Lower lobe of right lung (tissue), 2 donors: ENCODE measurements around the gene TLX2. TPM values are rescaled to one million over a fixed set of nuclear protein-coding genes. Genes with fewer than 3 reads are reported as not detected.
A peak's percentile ranks its signal among the peaks of the same experiment; 100 is the strongest.

Source experiments
- ATAC-seq, 2 donors: fragments of 200-7000 bp; cut with Tn5 transposase; one replicate each; pipeline ENCODE4 v1.9.1; 2020 to 2022; ENCODE audit warnings: mild to moderate bottlenecking in 2 of 2, moderate library complexity in 2 of 2
- DNase-seq: peaks from one replicate; pipeline ENCODE4 v3.0.0-alpha.2; 2020
- H3K27ac ChIP-seq: fragments of 200-600 bp; one replicate; pipeline ENCODE4 v1.8.0; 2022
- H3K27me3 ChIP-seq: fragments of 200-600 bp; one replicate; pipeline ENCODE4 v1.8.0; 2022; ENCODE audit warnings: low read depth
- H3K36me3 ChIP-seq: fragments of 200-600 bp; one replicate; pipeline ENCODE4 v1.8.0; 2022; ENCODE audit warnings: mild to moderate bottlenecking
- H3K4me1 ChIP-seq: fragments of 200-600 bp; one replicate; pipeline ENCODE4 v1.8.0; 2022
- H3K4me3 ChIP-seq: fragments of 200-600 bp; one replicate; pipeline ENCODE4 v1.8.0; 2022; ENCODE audit warnings: mild to moderate bottlenecking
- H3K9me3 ChIP-seq: fragments of 200-600 bp; one replicate; pipeline ENCODE4 v1.8.0; 2022
- intact Hi-C: fragments of 100-400 bp; cut with DNase I; formaldehyde crosslinking; loops from one replicate; pipeline ENCODE4 v1.11.0; 2022
- total RNA-seq: library from RNA; stranded (reverse); fragmentation: NEBNext Ultra II Directional; extraction: Animal tissue kit (Norgen Biotek cat#: 25700); gene quantifications from one replicate; pipeline ENCODE4 v1.2.1, GENCODE V29; 2021
- TF ChIP-seq, protein P1 (sequence below): fragments of 200-600 bp; IDR thresholded peaks from one replicate; pipeline ENCODE4 v1.8.0; 2022; ENCODE audit warnings: antibody characterized with exemption, mild to moderate bottlenecking
- donor health status: DM: no; HTN: yes; CAD: no; lungs with severe emphysema.

TLX2 gene
- total RNA-seq, 1 donor from 2014 or later = not detected

DNA sequence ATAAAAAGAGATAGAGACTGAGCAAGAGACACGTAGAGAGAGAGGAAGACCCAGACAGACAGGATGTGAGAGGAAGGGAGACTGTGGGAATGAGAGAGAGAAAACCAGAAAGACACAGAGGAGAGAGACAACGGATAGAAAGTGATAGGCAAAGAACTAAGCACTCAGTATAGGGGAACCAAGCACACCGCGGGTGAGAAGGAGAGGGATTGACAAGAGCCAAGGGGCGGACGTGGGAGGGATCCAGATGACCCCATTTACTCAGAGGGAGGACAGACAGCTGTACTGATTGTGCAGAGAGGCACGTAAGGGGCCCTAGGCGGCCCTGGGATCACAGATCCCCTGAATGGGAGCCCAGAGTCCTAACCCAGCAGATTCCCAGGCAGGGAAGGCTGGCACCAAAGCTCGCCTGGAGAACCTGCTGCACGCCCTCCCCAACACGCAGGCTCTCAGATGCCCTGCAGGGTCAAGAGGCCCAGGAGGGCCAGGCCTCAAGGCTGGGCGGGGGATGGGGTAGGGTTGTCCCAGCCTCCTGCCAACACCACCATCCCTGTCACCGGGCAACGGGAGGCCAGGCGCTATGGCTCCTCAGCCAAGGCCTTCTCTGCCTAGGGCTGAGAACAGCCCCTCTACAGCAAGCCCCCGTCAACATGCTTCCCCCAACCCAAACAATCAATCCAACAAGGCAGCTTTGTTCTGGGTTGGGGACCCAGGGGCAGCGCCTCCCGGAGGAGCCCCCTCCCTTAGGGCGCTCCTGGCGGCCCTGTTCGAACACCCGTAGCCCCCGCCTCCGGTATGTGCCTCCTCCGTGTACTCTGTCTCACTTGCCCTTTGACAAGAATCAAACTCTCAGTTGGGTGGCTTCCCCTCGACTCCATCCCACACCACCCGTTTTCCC, 38.9 kb downstream of the TLX2 start:
- Histone ChIP-seq H3K27ac (peak overlapping the region; percentile 90), H3K27me3 (no peaks in the 10 kb centered on the region), H3K36me3 (peaks cover 12% of the 10 kb centered on the region), H3K9me3 (no peaks in the 10 kb centered on the region), H3K4me1 (peaks cover 35% of the 10 kb centered on the region), H3K4me3 (peak overlapping the region; percentile 95)
- no peak for ATAC-seq
- intact Hi-C loops = no loop called here
- TF ChIP-seq, protein P1, sequence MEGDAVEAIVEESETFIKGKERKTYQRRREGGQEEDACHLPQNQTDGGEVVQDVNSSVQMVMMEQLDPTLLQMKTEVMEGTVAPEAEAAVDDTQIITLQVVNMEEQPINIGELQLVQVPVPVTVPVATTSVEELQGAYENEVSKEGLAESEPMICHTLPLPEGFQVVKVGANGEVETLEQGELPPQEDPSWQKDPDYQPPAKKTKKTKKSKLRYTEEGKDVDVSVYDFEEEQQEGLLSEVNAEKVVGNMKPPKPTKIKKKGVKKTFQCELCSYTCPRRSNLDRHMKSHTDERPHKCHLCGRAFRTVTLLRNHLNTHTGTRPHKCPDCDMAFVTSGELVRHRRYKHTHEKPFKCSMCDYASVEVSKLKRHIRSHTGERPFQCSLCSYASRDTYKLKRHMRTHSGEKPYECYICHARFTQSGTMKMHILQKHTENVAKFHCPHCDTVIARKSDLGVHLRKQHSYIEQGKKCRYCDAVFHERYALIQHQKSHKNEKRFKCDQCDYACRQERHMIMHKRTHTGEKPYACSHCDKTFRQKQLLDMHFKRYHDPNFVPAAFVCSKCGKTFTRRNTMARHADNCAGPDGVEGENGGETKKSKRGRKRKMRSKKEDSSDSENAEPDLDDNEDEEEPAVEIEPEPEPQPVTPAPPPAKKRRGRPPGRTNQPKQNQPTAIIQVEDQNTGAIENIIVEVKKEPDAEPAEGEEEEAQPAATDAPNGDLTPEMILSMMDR = no peak
- no peak for DNase-seq

GRCh38 chr2:74553892-74554819, 39.9 kb downstream of the TLX2 start, which contains the start of the genes DOK1 and LOXL3:
Gene DOK1, plus strand, starts transcription at chr2:74554720. Its CDS starts 35 bp downstream, at chr2:74554755.
Gene LOXL3, minus strand, starts transcription at chr2:74553942. Its CDS starts 1,308 bp downstream, at chr2:74552634.
- DNase-seq (peak; percentile 93), ATAC-seq (peak; percentile 92 to 95)
- H3K4me1 ChIP-seq = peaks cover 28% of the 10 kb centered on the region
- intact Hi-C loops = no loop called here
- H3K9me3 ChIP-seq = no peaks in the 10 kb centered on the region
- TF ChIP-seq, protein P1 = no peak
- peak within 1 kb of the TSS; percentile 95 for H3K4me3 ChIP-seq
- peaks cover 12% of the 10 kb centered on the region for H3K36me3 ChIP-seq
- peak within 1 kb of the TSS; percentile 90 for H3K27ac ChIP-seq
- no peaks in the 10 kb centered on the region for H3K27me3 ChIP-seq

GRCh38 chr2:74554820-74555531, 40.7 kb downstream of the TLX2 start:
- Histone ChIP-seq H3K27me3 (no peaks in the 10 kb centered on the region), H3K4me1 (peaks cover 20% of the 10 kb centered on the region), H3K27ac (peak overlapping the region; percentile 90), H3K4me3 (peak overlapping the region; percentile 95), H3K9me3 (no peaks in the 10 kb centered on the region), H3K36me3 (peaks cover 12% of the 10 kb centered on the region)
- TF ChIP-seq, protein P1 = no peak
- ATAC-seq = peak; percentile 80 to 82
- intact Hi-C loops = no loop called here
- DNase-seq = peak; percentile 82

DNA sequence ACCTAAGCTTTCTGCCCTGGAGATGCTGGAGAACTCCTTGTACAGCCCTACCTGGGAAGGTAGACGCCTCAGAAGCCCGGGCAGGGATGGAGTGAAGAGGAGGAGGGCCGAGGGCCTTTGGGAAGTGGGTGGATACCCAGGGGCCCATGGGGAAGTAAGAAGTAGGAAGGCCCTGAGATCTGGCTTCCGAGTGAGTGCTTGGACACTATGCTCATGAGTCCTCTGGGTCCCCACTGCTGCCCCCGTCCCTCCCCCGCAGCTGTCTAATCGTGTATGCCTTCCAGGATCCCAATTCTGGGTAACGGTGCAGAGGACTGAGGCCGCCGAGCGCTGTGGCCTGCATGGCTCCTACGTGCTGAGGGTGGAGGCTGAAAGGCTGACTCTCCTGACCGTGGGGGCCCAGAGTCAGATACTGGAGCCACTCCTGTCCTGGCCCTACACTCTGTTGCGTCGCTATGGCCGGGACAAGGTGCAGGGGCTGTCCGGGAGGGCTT, 41.4 kb downstream of the TLX2 start:
- intact Hi-C loops = no loop called here
- H3K9me3 ChIP-seq = no peaks in the 10 kb centered on the region
- H3K4me1 ChIP-seq = peaks cover 16% of the 10 kb centered on the region
- peak overlapping the region; percentile 95 for H3K4me3 ChIP-seq
- TF ChIP-seq, protein P1 = no peak
- H3K27ac ChIP-seq = peak overlapping the region; percentile 90
- H3K27me3 ChIP-seq = no peaks in the 10 kb centered on the region
- ATAC-seq (peak in 1 of 2 donors; percentile 20), DNase-seq (peak; percentile 63)
- peaks cover 12% of the 10 kb centered on the region for H3K36me3 ChIP-seq
